ENCODE results near the gene GALP.
"Not testable (repeated sequence)": the region's sequence is repeated elsewhere in the genome, so short reads cannot be mapped to it uniquely, and the experiment has no call there.

GALP gene

GRCh38 chr19:56191711-56192110, 15.9 kb downstream of the GALP start:
- no peak for TF ChIP-seq ZNF274 (IDR thresholded peaks at IDR 0.05; ENCODE audit: low read depth, low read length)
- H3K4me3 ChIP-seq (ENCODE audit: low read length) = no peak overlapping the region

- no peak overlapping the region for H3K4me3 ChIP-seq (ENCODE audit: low read length)
- TF ChIP-seq ZNF274 (IDR thresholded peaks at IDR 0.05; ENCODE audit: low read depth, low read length) = no peak
Measured at GRCh38 chr19:56193981-56194640, 18.3 kb downstream of the GALP start.

GRCh38 chr19:56197646-56198045, 21.8 kb downstream of the GALP start, which contains the start of gene ZSCAN5B:
TSS of gene ZSCAN5B (minus strand) at chr19:56197783. CDS start at chr19:56193052, 4,731 bp downstream.
- H3K4me3 ChIP-seq (ENCODE audit: low read length) = not testable (repeated sequence)

- H3K4me3 ChIP-seq (ENCODE audit: low read length) = no peak overlapping the region
- TF ChIP-seq ZNF274 (IDR thresholded peaks at IDR 0.05; ENCODE audit: low read depth, low read length) = no peak
Measured at GRCh38 chr19:56199687-56200086, 23.9 kb downstream of the GALP start.

- H3K4me3 ChIP-seq (ENCODE audit: low read length) = no peak within 1 kb of the TSS
- TF ChIP-seq ZNF274 (IDR thresholded peaks at IDR 0.05; ENCODE audit: low read depth, low read length) = no peak
Measured at GRCh38 chr19:56201973-56202372, 26.2 kb downstream of the GALP start, which contains the start of gene ZSCAN5C. TSS of gene ZSCAN5C (plus strand) at chr19:56202273. CDS start at chr19:56205914, 3,641 bp downstream.

GRCh38 chr19:56207581-56207980, 31.8 kb downstream of the GALP start:
- H3K4me3 ChIP-seq (ENCODE audit: low read length) = not testable (repeated sequence)

- no peak overlapping the region for H3K4me3 ChIP-seq (ENCODE audit: low read length)
- no peak for TF ChIP-seq ZNF274 (IDR thresholded peaks at IDR 0.05; ENCODE audit: low read depth, low read length)
Measured at GRCh38 chr19:56209091-56209490, 33.3 kb downstream of the GALP start.

GRCh38 chr19:56210036-56210435, 34.2 kb downstream of the GALP start:
- not testable (repeated sequence) for H3K4me3 ChIP-seq (ENCODE audit: low read length)

- no peak for TF ChIP-seq ZNF274 (IDR thresholded peaks at IDR 0.05; ENCODE audit: low read depth, low read length)
- no peak overlapping the region for H3K4me3 ChIP-seq (ENCODE audit: low read length)
Measured at GRCh38 chr19:56211718-56212117, 35.9 kb downstream of the GALP start.

GRCh38 chr19:56217039-56217949, 41.5 kb downstream of the GALP start:
- H3K4me3 ChIP-seq (ENCODE audit: low read length) = no peak overlapping the region; the same call in 1 of the 2 replicates
- TF ChIP-seq ZNF274 (IDR thresholded peaks at IDR 0.05; ENCODE audit: low read depth, low read length) = no peak

- no peak for TF ChIP-seq ZNF274 (IDR thresholded peaks at IDR 0.05; ENCODE audit: low read depth, low read length)
- no peak overlapping the region for H3K4me3 ChIP-seq (ENCODE audit: low read length)
Measured at GRCh38 chr19:56218961-56219360, 43.2 kb downstream of the GALP start.

- H3K4me3 ChIP-seq (ENCODE audit: low read length) = not testable (repeated sequence)
Measured at GRCh38 chr19:56221442-56221841, 45.6 kb downstream of the GALP start.

- TF ChIP-seq ZNF274 (IDR thresholded peaks at IDR 0.05; ENCODE audit: low read depth, low read length) = no peak
- H3K4me3 ChIP-seq (ENCODE audit: low read length) = no peak overlapping the region
Measured at GRCh38 chr19:56221851-56222250, 46.0 kb downstream of the GALP start.

GRCh38 chr19:56222901-56223300, 47.1 kb downstream of the GALP start:
- H3K4me3 ChIP-seq (ENCODE audit: low read length) = no peak overlapping the region
- TF ChIP-seq ZNF274 (IDR thresholded peaks at IDR 0.05; ENCODE audit: low read depth, low read length) = no peak

- H3K4me3 ChIP-seq (ENCODE audit: low read length) = no peak overlapping the region
- TF ChIP-seq ZNF274 (IDR thresholded peaks at IDR 0.05; ENCODE audit: low read depth, low read length) = no peak
Measured at GRCh38 chr19:56223481-56223880, 47.7 kb downstream of the GALP start.

Data from GM08714 (cell line).